Stimulated activated CD8-positive, alpha-beta memory T cell treated with anti-CD3 and anti-CD28 coated beads, Interleukin-4, amount 100 ng/mL, for 24 hours (primary cell): ENCODE measurements around the gene ADAMTS17.

Experiments
- DNase-seq: peaks from one replicate; pipeline ENCODE4 v3.0.0-alpha.2; 2020; ENCODE audit warnings: low read depth

The ADAMTS17 gene

DNA sequence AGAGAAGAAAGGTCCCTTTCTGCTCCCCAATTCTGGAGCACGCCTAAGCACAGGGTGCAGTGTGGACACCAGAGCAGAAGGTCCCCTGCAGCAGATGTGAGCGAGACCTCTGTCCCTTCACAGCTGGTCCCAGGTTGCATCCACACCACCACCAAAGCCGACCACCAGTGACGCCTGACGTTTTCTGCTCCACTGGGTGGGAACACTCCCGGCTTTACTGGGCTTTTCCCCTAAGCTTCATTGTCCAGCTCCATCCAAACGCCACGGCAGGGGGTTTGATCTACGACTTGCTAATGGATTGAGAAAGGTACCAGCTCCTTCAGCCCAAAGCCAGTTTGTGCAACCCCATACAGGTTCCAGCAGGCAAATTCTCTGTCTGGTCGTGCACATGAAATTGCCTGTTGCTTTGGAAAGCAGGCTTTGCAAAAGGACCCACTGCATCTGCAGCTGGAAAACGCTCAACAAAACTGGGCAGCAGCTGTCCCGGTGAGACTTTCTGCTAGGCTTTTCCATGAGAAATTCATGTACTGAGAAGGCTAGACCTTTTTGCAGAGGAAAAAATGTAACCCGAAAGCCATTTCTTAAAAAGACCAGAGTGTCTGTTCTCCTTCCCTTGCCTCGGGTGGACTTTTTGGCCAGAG lies 31.1 kb downstream of the ADAMTS17 start:
- no peak for DNase-seq

DNA sequence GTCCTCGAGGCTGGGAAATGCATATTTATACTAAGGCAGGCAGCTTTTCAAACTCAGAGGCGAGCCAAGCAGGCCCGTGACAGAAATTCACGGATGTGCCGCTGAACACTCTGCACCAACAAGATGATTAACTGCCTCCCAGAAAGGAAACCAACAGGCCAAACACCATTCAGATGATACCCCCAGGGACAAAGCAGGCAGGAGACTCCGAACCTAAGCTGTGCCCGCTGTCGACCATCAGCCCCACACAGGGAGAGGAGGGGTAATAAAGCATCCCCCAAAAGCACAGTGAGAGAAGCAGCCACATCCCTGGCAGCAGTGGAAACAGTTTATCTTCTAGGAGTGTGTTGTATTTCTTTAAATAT lies 31.8 kb downstream of the ADAMTS17 start:
- no peak for DNase-seq

DNA sequence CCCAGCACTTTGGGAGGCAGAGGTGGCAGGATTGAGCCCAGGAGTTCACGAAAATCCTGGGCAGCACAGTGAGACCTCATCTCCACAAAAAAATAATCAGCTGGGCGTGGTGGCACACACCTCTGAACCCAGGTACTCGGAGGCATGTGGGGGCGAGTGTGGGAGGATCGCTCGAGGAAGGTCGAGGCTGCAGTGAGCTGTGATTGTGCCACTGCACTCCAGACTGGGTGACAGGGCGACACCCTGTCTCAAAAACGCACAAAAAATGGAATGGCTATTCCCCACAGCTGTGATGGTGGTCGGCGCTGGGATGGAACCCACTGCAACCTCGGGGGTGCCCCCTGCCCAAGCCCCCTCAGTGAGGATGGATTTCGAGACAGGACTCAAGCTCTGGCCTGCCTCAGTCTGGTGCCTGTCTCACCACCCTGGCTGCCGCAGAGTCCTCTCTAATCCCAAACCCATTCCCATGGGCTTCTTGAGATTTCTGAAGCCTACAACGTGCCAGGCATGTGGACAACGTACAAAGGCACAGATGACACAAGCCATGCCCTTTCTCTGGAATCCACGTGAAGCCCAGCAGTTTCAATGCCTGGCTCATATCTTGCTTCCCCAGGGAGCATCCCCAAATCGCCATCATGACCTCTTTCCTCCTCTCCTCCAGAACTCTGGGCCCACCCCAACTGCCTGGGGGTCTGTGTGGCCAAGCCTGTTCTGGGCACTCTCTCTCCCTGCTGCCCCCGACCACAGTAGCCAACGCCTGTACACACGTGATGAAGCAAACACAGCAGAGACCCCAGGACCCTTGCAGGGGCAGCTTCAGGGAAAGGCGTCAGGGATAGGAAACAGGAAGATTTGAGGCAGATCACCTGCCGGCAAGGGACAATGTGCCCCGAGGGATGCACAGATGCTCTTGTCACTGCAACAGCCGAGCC lies 32.4 kb downstream of the ADAMTS17 start:
- DNase-seq: no peak

DNA sequence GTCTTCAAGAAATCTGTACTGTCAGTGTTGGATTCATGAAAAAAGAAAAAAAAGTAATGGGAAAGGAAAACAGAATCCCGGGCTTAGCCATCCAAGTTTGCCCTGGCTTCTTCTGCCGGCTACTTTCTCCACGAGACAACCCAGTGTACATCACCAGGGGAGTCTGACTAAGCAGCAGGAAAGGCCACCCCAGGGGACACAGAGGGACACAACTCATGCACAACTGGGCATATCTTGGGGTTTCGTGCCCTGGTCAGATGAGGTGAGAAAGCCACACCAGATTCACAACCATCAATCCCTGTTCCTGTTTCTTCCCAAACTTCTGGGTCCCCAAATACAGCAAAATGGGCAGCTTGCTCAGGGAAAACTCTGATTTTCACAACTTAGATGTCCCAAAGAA lies 33.2 kb downstream of the ADAMTS17 start:
- DNase-seq: no peak

DNA sequence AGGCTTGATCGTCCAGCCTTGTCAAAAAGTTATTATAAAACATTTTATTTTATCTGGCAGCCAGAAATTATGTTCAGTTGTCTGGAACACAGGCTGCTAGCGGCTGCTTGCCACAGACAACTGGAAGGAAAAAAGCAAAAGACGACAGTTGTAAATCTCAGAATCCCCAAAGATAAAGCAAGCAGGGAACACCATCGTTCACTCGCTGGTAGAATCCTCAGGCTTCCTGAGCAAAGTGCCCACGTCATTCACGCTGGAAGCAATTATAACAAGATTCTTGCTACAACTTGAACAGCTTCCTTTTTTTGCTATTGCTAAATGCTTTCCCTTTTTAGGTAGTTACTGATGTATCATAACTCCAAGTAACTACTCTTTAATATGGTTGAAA lies 33.6 kb downstream of the ADAMTS17 start:
- no peak for DNase-seq

DNA sequence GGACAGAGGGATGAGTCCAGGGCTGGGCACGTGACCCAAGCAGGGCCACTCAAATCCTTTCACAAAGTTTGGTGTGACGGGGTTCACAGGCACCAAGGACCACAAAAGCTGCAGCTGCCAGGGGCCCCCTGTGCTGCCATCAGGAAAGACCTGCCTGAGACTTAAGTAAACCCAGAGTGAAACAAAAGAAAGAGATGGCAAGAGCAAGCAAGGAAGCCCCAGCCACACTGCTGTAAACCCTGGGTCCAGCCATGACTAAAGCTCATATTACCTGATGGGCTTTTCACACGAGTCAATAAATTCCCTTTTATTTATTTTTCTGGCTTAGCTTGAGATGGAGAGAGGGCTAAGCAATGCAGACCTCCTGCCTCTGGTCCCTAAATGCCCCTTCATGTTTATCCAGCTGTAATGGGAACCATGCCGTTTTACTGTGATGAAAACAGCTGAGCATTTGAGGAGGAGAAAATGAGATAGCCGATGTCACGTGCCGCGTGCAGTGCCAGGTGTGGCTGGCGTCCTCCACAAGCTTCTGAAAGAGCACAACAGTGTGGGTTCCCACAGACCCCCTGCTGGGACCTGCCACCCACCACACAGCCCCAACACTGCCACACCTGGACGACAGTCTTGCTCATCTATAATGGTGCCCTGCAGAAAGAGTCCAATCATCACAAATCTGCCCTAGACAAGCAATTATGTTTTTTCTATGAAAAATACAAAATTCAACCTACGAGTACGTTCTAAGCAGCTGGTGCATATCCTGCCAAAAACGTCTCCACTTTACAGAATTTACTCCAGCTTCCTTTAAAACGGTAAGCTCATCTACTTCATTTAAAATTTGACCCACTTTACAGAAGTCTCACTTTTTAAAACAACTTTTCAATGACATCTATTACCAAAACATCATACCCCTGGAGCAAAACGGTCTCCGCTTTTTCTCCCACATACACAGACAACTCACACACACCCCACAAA lies 34.2 kb downstream of the ADAMTS17 start:
- DNase-seq: no peak

DNA sequence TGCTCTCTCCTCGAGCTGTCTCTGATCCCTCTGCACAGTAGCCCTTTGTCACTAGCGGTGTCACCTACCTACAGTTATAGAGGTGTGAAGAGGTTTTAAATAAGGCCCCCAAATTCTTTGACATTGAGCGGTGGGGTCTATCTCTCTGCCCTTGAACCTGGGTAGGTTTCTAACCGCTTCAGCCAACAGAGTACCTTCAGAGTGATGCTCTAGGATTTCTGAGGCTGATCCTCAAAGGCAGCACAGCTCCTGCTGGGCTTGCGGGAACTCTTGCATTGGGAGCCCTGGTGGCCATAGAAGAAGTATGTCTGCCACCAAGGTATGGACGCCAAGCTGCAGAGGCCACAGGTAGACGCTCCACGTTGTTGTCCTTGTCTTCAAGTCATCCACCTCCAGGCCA lies 35.7 kb downstream of the ADAMTS17 start:
- DNase-seq: no peak

DNA sequence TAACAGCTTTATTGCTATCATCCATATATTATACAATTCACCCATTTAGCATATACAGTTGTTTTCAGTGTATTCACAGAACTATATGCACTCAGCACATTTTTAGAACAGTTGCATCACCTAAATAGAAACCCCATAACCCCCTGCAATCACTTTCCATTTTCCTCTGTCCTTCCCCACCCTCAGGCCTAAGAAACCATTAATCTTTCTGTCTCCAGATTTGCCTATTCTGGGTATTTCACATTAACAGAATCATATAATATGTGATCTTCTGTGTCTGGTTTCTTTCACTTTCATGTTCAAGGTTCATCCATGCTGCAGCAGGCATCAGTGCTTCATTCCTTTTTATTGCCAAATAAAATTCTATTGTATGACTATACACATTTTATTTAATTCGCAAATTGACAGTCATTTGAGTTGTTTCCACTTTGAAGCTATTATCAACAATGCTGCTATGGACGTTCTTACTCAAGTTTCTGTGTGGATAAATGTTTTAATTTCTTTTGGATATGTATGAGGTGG lies 39.8 kb downstream of the ADAMTS17 start:
- DNase-seq: no peak

DNA sequence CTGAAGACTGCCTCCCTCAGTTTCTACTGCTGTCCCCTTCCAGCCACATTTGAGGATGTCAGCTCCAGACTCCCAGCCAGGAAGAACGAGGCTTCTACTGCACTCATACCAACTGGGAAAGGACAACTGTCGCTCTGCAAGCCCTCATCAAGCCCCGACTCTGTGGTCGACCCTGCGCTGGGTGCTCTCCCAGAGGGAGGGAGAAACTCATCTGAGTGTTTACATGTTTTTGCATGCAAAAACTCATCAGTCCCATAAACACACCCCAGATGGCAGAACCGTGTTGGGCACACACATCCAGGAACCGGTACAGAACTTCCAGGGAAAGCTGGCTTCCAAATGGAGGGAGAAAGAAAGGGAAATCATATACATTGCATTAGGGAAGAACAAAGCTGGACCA lies 43.5 kb downstream of the ADAMTS17 start:
- DNase-seq: no peak

DNA sequence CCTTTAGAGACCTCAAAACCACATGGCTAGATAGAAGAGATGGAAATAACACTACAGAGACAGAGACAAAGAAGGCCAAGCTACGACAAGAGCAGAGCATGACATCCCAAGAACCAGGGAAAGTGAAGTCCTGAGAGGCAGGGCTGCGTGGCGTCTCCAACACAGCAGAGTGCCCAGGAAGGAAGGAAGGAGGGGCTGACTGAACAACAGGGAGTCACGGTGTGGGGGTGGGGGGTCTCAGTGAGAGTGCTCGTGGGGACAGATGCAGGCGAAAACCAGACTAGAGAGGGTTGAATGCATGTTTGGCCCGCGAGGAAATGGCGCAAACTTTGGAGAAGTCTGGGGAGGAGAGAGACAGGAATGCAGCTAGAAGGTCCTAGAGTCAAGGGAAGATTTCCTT lies 44.0 kb downstream of the ADAMTS17 start:
- DNase-seq: no peak

DNA sequence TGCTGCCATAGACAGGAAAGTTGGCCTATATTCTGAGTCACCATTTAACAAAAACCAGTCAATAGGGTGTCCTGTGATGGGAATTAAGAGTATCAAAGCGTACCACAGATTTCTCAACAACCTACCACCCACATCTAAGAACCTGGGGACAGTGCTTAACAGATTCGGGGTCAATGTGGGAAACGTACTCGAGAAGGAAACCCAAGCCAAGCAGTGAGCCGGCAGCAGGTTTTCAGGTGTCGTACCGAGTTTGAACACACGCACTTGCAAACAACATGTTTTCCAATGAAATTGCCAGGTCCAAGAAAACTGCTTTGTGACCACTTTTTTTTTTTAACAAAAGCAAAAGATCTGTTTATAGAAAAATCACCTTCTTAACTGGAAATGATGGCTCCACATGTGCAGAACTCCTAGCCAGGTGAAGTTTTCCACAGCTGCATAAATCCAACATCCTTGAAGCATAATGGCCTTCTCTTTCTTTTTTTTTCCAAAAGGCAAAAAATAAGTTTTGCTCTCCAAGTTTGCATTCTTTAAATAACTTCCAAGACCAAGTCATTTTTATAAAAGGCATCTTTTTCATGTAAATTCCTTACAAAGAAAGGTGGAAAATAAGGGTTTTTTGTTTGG lies 45.7 kb downstream of the ADAMTS17 start:
- DNase-seq: no peak

DNA sequence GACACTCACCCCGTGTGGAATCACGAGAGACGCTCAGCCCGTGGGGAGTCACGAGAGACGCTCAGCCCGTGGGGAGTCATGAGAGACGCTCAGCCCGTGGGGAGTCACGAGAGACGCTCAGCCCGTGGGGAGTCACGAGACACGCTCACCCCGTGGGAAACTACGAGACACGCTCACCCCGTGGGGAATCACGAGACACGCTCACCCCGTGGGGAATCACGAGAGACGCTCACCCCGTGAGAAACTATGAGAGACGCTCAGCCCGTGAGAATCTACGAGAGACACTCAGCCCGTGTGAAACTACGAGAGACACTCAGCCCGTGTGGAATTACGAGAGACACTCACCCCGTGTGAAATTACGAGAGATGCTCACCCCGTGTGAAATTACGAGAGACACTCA lies 49.8 kb downstream of the ADAMTS17 start:
- no peak for DNase-seq

DNA sequence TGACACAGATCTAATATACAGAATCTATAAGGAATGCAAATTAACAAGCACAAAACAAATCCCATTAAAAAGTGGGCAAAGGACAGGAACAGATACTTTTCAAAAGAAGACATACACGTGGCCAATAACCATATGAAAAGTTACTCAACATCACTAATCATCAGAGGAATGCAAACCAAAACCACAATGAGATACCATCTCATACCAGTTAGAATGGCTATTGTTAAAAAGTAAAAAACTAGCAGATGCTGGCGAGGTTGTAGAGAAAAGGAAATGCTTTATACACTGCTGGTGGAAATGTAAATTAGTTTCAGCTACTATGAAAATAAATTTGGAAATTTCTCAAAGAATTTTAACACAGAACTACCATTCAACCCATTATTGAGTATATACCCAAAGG lies 50.7 kb downstream of the ADAMTS17 start:
- no peak for DNase-seq

DNA sequence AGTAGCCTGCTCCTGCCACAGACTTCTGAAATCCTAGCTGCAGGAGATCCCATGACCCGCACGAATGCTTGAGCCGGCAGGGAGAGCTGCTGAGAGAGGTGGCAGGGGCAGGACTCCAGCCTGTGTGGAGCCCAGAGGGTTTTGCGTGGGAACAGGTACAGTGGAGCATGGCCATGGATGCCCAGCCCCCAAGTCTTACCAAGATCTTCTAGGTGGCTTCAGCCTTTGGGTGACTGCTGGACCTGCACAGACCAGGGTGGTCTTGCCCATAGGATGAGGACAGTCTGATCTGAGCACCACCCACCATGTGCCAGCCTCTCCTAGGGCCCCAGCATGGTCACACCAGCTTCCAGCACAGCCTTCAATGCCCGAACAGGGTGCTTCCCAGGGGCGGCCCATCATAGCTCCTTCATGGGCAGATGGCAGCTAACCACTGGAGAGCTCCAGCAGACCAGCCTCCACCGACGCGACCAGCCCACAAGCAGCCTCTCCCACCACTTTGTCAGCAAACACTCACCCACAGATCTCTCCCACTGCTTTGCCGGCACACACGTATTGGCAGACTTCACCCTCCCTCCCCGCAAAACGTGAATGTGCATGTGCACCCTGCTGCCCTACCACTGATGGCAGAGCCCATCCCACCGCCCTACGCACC lies 56.0 kb downstream of the ADAMTS17 start:
- DNase-seq: no peak

DNA sequence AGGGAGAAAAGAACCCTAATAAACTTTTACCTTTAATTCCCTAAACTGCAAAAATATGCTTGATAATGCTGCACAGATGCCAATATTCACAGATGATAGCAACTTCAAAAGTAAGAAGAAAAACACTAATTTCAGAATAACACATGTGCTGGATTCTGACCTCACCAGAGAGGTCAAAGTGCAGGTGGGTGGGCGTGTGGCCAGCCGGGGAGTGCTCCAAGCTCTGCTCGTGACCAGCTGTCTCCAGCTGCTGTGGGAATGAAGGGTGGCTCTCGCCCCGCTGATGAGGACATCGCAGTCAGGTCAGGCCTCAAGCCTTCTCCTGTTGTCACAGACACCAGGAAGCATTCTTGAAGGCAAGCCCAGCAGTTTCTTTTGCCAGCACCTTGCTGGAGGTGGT lies 57.1 kb downstream of the ADAMTS17 start:
- DNase-seq: no peak

DNA sequence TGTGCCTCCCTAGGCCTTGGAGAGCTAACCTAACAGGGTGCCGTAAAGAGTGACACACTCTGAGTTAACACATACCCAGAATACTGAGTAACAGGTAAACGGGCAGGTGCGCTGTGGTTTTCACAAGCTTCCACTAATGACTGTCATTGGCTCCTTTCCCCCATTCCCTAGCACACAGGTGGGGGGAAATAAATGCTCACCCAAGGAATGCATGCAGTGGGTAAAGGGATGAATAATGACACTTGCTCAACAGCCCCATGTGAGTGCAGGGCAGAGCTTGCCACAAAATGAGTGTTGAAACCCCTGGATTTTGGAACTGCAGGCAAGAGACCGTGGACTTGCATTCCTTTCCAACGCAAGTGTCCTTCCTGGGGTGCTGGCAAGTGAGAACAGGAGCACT lies 57.6 kb downstream of the ADAMTS17 start:
- no peak for DNase-seq

DNA sequence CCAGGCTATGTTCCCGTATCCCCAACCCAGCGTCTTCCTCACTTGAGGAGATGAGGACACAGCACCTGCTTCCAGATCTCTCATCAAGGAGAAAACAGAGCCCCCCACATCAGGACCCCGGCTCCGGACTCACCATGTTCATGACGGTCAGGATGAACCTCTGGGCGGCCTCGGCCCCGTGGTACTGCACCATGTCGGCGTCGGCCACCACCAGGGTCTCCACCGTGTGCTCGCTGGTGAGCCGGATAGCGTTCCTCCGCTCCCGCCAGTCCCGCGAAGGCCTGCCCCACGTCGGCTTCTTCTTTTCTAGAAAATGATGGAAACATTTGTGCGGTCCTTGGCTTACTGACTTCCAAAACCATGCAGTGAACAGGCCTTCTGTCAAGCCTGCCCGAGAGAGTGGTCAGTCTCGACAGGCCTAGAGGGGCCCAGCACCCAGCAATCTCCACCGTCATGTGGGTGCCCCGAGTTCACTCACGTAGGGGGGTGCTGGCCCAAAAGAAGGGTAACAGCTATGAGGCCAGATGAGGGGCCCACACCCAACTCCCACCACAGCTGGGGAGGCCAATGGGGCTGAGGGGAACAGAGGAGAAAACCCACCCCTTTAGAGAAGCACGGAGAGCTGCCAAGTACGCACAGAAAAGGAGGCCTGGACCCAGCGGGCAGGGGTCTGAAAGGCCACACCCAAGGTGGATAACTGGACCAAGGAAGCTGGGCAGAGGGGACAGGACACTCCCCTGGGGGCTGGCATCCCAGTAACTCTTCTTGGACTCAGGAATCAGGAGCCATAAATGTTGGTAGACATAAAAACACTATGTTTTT lies 60.5 kb downstream of the ADAMTS17 start:
- no peak for DNase-seq

DNA sequence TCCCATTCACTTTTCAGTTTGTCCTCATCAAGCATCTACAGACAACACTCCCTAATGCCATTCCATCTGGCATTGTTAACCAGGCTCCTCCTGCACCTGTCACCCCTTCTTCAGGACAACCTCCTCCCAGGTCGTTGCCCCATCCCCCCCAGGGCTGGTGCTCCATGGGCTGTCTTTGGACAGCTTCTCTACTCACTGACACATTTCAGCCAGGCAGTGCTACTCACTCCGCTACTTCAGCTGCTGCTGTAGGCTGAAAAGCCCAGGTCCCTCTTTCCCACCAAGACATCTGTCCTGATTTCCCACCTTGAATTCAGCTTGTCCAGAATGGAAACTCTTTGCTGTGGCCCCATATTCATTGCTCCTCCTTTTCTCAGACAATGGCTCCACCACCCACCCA lies 61.9 kb downstream of the ADAMTS17 start:
- no peak for DNase-seq

DNA sequence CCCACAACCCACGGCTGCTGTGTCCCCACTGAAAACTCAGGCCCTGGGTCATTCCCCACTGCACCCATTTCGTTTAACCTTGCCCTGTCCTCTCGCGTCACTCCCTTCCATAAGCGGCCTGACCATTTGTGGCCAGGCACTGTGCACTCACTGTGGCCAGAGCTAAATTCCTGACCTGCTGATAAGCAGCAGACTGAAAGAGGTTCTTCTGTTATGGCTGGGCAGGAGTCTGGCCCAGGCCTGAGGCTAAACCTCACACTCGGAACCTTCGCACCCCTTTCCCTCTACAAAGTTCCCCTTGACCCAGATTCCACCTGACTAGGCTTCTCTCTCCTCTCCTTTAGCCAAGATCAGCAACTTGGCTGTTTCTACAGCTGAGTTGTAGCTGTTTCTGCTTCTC lies 62.3 kb downstream of the ADAMTS17 start:
- DNase-seq: no peak

DNA sequence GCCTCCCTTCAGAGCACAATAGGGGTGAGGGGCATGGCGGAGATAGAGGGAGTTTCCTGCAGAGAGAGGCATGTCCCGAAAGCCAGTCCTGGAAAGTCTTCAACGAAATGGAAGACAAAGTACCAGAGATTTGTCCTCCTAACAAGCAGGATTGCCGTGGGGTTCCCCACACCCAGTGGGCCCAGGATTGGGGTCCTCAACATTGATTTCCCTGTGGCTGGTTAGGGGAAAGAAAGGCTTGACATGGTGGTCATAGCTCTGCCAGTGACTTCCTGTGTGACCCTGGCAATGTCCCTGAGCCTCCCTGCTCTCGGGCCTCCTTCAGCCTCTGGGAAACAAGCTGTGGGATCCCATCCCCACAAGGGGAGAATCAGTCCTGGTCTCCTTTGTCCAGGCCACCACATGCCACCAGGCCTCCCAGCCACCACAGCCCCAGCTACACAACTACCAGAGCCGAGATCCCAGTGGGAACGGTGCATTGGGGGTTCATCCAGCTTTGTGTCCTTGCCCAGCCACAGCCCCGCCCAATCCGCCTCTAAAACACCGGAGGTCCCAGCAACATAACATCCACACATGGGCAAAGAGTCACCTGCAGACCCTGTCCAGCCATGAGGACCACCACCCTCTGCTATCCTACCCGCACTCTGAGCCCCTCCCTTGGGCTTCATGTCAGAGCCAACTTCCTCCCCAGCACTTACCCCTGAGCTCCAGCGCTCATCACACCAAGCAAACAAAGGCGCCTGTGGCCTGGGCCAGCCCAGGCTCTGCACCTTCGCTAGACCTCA lies 63.0 kb downstream of the ADAMTS17 start:
- DNase-seq: no peak
